HG03196 (cell line): ENCODE data around the gene LIAS.
"Not testable (repeated sequence)": the region's sequence is repeated elsewhere in the genome, so short reads cannot be mapped to it uniquely, and the experiment has no call there.

Experiments used
- ATAC-seq: cut with Tn5 transposase; IDR thresholded peaks from one replicate; pipeline ENCODE4 v1.9.1; 2021; ENCODE audit not compliant: unreplicated experiment

LIAS gene

GRCh38 chr4:39452860-39453587 is 5.8 kb upstream of the LIAS start:
- ATAC-seq, result no peak

GRCh38 chr4:39453738-39454137 is 5.1 kb upstream of the LIAS start:
- no peak for ATAC-seq

GRCh38 chr4:39455486-39455885 is 3.4 kb upstream of the LIAS start:
- ATAC-seq, result no peak

GRCh38 chr4:39456946-39457763 is 1.7 kb upstream of the LIAS start:
- no peak for ATAC-seq

- ATAC-seq, result not testable (repeated sequence)
Observed at GRCh38 chr4:39458161-39458504, 723 bp upstream of the LIAS start.

GRCh38 chr4:39464886-39465501 is 6.1 kb downstream of the LIAS start:
- no peak for ATAC-seq

- no peak for ATAC-seq
Observed at GRCh38 chr4:39466747-39467146, 7.9 kb downstream of the LIAS start.

- ATAC-seq, result no peak
Observed at GRCh38 chr4:39467464-39467863, 8.6 kb downstream of the LIAS start.

GRCh38 chr4:39469429-39470077 is 10.7 kb downstream of the LIAS start:
- ATAC-seq, result peak; percentile 78

- ATAC-seq, result no peak
Observed at GRCh38 chr4:39470402-39470801, 11.5 kb downstream of the LIAS start.

GRCh38 chr4:39472396-39472795 is 13.5 kb downstream of the LIAS start:
- ATAC-seq, result no peak

- ATAC-seq, result no peak
Observed at GRCh38 chr4:39476187-39476895, 17.5 kb downstream of the LIAS start.

- no peak for ATAC-seq
Observed at GRCh38 chr4:39480251-39480650, 21.4 kb downstream of the LIAS start.

- ATAC-seq, result no peak
Observed at GRCh38 chr4:39480902-39481695, 22.2 kb downstream of the LIAS start.

GRCh38 chr4:39484582-39485272 is 25.9 kb downstream of the LIAS start:
- ATAC-seq, result no peak

- ATAC-seq, result no peak
Observed at GRCh38 chr4:39486221-39486804, 27.5 kb downstream of the LIAS start.

- ATAC-seq, result no peak
Observed at GRCh38 chr4:39490322-39490721, 31.5 kb downstream of the LIAS start.

GRCh38 chr4:39494354-39494753 is 35.5 kb downstream of the LIAS start:
- ATAC-seq, result no peak
